ES-I3 (cell line): ENCODE measurements around the gene SSH3.

Source experiments
- H3K36me3 ChIP-seq: 2 replicates; pipeline ENCODE4 v1.6.1; 2013; ENCODE audit warnings: mild to moderate bottlenecking, low read length, control low read depth, moderate library complexity; ENCODE audit not compliant: insufficient read depth
- H3K4me1 ChIP-seq: 2 replicates; pipeline ENCODE4 v1.6.1; 2013; ENCODE audit warnings: mild to moderate bottlenecking, control low read depth, low read length; ENCODE audit not compliant: insufficient read depth
- H3K9ac ChIP-seq: 2 replicates; pipeline ENCODE4 v1.6.1; 2013; ENCODE audit warnings: low read depth, mild to moderate bottlenecking, low read length, moderate library complexity
- H3K9me3 ChIP-seq: 2 replicates; pipeline ENCODE4 v1.6.1; 2013; ENCODE audit warnings: mild to moderate bottlenecking, low read length, moderate library complexity; ENCODE audit not compliant: control insufficient read depth, insufficient read depth

SSH3 gene

DNA sequence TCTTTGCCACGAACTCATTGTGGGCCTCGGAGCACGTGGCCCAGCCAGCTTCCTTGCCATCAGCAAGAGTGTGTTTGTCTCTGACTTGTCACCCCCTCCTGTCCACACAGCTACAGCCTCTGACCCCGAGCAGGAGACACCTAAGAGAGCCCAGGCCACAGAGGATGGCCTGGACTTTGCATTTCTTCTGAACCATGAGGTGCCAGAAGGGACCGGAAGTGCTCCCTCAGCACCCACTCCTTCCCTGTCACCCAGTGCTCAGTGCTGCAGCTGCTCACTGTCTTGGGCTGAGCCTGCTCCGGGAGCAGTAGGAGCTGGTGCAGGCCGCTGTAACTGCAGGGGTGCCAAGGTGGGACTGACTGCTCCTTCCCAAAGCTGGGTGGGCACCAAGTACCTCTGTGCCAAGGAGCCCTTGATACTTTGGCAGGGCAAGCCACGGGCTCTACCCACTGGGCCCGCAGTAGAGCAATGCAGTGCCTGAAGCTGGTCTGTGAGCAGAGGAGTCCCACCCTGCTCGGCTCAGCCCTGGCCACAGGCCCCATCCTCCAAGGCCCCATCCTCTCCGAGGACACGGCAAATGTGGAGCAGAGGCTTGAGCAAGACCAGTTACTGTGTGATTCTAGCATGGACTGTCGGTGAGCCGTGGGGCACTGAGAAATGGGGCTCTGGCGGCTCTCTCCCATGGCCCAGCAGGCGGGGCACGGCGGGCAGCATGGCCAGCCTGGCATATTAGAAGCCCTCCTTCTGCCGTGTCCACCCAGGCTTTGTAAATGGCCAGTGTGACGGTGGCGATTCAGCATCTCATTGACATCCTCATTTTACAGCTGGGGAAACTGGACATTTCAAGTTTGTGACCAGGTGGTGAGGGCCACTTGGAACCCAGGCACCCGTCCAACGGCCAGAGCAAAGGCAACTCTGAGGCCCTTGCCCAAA lies 30.7 kb upstream of the SSH3 start:
- H3K9ac ChIP-seq, result no peak overlapping the region
- peaks cover 30% of the 10 kb centered on the region for H3K4me1 ChIP-seq
- H3K9me3 ChIP-seq, result no peaks in the 10 kb centered on the region
- no peaks in the 10 kb centered on the region for H3K36me3 ChIP-seq

DNA sequence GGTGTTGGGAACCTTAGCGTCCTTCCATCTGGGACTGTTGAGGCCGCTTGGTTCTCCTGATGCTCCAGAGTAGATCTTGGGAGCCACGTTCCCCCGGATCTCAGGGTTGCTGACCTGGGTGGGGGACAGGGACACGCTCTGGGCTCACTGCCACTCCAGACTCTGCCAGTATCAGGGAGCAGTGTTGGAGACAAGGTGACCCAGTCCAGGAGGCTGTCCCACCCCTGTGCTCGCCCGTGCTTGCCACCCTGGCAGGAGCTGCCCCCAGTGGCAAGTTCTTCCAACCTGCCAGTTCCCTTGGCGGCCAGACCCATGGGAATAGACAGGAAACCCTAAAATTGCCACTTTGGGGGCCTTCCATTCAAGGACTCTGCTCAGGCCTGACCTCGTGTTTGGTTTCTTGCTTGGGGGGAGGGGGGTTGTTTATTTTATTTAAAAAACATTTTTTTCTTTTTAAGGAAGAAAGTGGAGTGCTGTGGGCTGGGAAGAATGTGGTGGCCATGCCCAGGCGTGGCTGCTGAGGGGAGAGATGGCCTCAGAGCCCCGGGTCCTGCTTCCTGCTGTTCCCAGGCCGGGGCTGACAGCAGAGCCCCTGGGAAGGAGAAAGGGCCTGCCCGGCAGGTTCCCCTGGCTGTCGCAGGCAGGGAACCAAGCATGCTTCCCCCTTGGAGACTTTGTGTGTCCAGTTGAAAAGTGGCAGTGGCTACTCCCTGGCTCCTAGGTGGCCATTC lies 29.9 kb upstream of the SSH3 start:
- Histone ChIP-seq H3K9me3 (no peaks in the 10 kb centered on the region), H3K9ac (no peak overlapping the region), H3K36me3 (no peaks in the 10 kb centered on the region), H3K4me1 (peaks cover 36% of the 10 kb centered on the region)

DNA sequence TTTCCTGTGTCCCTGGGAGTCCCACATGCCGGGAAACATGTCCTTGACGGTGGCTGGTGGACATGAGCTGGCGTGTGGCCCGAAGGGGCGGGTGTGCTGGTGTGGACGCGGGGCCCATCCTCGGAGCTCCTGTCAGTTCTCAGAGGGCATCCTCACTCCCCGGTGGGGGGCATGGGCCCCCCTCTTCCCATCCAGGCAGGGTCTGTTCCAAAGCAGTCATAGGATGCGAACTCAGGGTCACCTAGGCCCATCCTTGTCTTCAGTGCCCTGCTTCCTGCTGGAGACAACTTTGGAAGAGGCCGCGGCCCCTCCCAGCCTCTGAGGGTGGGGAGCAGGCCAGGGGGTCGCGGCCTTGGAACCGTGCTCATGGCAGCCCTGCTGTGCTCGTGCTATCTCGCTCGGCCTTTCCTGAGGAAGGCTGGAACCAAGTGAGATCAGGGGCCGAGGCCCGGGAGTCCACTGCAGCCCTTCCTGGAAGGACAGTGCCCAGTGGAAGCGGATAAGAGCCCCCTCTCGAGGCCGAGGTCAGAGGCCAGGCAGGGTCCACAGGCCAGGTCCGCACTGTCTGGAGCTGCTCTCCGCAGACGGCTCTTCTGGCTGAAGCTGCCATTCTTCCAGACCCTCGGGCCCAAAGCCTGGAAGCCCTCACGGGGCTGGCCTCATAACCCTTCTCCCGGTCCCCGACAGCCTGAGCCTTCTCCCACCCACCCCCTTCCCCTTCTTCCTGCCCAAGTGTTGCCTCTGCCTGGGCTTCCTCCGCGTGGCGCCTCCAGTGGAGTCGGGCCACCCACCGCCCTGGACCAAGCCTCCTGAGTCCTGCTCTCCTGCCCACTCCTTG lies 28.3 kb upstream of the SSH3 start:
- Histone ChIP-seq H3K9me3 (no peaks in the 10 kb centered on the region), H3K4me1 (peaks cover 30% of the 10 kb centered on the region), H3K36me3 (peaks cover 3% of the 10 kb centered on the region), H3K9ac (no peak overlapping the region)

DNA sequence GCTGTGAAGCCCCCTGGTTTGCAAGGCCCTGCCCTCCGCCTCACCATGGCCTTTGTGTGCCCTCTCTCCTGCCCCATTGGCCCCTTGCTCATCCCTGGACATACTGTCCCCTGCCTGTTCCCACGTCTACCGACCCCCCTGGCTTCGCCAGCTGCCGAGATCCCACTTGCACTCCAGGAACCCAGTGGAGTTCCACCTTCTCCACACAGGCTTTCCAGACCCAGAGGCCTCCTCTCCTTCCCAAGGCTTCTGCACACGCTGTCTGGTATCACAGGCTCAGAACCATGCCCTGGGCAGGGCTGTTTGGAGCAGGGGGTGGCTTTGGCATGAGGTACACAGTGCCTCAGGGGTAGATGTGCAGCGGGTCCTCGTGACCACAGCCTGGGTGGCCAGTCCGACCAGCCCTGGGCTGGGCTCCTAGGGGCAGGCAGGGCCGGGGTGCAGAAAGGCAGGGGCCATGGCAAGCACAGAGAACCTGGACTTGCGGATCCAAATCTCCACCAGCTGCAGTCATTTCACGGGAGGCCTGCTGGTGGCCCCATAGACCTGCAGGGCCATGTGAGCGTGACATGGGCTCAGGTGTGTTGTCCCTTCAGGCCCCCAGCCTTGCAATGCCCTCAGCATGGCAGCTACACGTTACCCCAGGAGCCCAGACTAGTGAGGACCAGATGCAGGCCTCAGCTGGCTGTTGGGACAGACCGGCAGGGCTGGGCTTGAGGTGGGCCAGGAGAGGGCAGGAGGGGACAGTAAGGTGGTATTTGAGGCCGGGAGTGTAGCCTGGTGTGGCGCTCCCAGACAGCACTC lies 27.5 kb upstream of the SSH3 start:
- Histone ChIP-seq H3K9ac (no peak overlapping the region), H3K4me1 (peaks cover 26% of the 10 kb centered on the region), H3K9me3 (no peaks in the 10 kb centered on the region), H3K36me3 (peaks cover 4% of the 10 kb centered on the region)

DNA sequence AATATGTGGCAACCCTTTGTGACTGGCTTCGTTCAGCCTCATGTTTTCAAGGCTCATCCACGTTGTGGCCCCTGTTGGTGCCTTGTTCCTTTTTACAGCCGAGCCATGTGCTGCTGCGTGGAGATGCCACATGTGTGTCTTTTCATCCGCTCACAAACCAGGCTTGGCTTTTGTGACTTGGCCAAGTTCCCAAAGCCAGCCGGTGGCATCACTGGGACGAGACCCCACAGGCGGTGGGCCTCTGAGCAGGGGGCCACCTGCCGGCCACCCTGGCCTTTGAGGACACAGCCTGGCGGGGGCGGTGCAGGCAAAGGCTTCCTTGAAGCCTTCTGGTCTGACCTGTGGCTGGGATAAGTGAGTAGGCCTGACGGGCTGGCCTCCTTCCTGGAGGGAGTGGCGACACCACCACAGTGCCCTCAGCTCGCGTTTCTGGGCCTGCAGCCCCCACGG lies 26.5 kb upstream of the SSH3 start:
- Histone ChIP-seq H3K4me1 (peaks cover 19% of the 10 kb centered on the region), H3K9ac (peak overlapping the region; percentile 23; the same call in 1 of the 2 replicates), H3K36me3 (peaks cover 4% of the 10 kb centered on the region), H3K9me3 (no peaks in the 10 kb centered on the region)

DNA sequence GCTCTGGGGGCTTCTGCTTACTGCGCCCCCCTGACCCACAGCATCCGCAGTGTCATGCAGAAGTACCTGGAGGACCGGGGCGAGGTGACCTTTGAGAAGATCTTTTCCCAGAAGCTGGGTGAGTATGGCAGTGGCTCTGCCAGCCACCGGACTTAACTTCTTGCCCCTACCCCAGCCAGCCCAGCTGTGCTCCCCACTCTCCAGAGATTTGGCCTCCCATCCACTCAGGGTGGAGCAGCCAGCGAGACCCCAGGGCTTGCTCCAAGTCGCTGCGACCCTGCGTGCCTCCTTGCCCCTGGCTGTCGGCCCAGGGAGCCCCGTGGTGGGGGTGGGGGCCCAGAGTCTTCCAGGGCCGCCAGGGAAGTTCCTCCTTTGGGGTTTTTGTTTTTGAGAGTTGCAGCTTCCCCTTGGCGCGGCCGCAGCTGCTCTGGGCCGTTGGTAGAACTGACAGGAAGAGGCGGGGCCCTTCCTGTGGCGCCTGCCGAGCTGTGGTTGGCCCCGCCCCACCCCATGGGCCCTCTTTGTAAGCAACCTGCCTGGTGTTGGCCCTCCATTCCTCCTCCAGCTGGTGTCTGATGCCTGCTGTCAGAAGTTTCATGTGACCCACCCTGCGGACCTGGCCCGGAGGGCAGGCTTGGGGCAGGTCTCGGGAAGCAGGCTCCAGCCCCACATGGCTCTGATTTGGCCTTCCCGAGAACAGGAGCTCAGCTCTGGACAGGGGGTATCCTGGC lies 25.9 kb upstream of the SSH3 start:
- Histone ChIP-seq H3K36me3 (peaks cover 4% of the 10 kb centered on the region), H3K9me3 (no peaks in the 10 kb centered on the region), H3K9ac (peak overlapping the region; percentile 23; the same call in 1 of the 2 replicates), H3K4me1 (peaks cover 19% of the 10 kb centered on the region)

DNA sequence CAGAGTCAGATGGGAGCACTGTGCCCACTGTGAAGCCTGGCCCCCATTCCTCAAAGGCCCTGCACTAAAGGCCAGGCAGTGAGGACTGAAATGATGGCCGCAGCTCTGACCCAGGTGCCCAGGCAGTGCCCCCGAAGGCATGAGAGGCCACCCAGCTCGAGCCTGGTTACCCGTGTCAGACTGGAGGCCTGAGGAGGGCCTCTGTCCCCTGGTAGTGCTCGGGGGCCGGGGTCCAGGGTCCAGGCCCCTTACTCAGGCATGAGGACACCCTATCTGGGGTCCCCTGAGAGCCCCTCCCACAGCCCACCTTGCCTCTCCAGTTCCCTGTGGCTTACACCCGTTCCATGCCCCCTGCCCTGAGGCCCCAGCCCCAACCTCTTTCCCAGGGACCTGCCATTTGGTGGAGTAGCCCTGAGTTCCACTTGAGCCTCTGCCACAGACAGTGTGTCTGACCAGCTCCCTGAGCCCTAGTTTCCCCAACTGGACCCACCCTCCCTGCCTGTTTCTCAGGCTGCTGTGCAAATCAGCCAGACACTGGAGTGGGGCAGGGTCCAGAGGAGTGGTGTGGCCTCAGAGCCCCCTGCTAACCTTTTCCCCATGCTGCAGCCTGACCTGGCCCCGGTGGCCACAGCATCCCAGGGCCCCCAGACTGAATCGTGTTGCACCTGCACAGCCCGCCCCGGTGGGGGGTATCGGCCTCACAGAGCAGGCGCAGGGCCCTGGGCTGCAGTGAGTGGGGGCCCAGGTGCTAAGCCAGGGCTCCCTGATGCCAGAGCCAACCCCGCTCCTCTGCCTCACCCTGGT lies 25.0 kb upstream of the SSH3 start:
- H3K4me1 ChIP-seq, result peaks cover 19% of the 10 kb centered on the region

DNA sequence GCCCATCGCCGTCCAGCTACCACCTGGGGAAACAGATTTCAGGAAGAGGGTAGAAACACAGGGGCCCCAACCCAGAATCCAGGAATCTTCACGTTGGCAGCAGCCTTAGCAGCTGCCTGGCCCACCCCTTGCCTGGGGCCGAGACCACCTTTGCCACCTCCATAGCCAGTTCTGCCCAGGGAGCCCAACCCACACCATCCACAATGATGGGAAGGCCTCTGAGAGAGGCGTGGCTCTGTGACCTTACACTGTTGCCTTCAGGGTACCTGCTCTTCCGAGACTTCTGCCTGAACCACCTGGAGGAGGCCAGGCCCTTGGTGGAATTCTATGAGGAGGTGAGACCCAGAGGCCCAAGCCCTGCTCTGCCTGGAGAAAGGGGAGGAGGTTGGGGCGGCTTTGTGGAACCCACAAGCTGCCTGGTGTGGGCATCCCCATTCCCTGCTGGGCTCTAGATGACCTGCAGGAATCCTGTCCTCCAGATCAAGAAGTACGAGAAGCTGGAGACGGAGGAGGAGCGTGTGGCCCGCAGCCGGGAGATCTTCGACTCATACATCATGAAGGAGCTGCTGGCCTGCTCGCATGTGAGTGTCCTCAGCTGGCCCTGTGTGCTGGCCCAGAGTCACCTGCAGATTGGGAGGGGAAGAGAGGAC lies 24.3 kb upstream of the SSH3 start:
- Histone ChIP-seq H3K4me1 (peaks cover 19% of the 10 kb centered on the region), H3K9ac (no peak overlapping the region), H3K9me3 (no peaks in the 10 kb centered on the region), H3K36me3 (peaks cover 4% of the 10 kb centered on the region)

More for the DNA sequence above, 25.0 kb upstream of the SSH3 start:
- no peak overlapping the region for H3K9ac ChIP-seq
- no peaks in the 10 kb centered on the region for H3K9me3 ChIP-seq
- peaks cover 4% of the 10 kb centered on the region for H3K36me3 ChIP-seq

DNA sequence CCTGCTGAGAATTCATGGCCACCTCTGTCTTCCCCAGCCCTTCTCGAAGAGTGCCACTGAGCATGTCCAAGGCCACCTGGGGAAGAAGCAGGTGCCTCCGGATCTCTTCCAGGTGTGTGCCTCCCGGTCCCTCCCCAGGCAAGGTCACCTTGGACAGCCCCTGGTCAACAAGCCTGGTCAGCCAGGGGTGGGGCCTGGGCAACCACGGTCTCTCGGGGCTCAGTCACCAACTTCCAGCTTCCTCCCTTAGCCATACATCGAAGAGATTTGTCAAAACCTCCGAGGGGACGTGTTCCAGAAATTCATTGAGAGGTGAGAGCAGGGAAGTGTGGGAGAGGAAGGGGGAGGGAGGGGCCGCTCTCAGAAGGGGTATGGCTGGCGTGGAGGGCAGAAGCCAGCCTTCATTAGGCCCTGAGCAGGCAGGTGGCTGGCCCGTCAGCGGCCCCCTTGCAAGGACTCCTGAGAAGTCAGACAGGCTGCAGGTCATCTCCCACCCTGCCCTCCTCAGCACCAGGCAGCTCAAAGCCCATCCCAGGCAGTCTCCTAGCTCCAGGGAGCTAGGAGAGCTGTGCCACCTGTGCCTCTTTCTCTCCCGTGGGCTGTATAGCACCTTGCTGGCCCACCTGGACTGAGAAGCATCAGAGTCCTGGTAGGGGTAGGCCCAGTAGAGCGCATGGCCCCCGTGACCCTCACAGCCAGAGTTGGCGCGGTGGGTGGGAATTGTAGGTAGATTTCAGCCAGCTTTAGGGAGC lies 23.6 kb upstream of the SSH3 start:
- no peak overlapping the region for H3K9ac ChIP-seq

DNA sequence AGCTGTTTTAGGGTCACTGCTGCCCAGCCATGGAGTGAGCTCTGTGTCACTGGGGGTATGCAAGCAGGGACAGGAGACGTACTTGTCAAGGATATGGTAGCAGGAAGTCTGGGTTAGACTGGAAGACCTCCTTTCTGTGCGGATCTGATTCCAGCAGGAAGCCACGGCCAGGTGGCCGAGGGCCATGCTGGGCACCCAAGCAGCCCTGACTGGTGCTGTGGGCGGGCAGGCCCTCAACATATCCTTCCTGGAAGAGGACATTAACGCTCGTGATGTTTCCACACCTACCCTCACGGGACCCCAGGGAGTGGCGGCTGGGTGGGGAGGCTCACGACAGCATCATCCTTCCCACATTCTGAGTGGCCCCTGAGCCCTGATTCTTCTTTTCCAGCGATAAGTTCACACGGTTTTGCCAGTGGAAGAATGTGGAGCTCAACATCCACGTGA lies 23.0 kb upstream of the SSH3 start:
- H3K36me3 ChIP-seq, result peaks cover 4% of the 10 kb centered on the region
- H3K4me1 ChIP-seq, result peaks cover 19% of the 10 kb centered on the region
- H3K9ac ChIP-seq, result no peak overlapping the region
- H3K9me3 ChIP-seq, result no peaks in the 10 kb centered on the region

More for the DNA sequence above, 23.6 kb upstream of the SSH3 start:
- Histone ChIP-seq H3K36me3 (peaks cover 4% of the 10 kb centered on the region), H3K9me3 (no peaks in the 10 kb centered on the region), H3K4me1 (peaks cover 19% of the 10 kb centered on the region)

DNA sequence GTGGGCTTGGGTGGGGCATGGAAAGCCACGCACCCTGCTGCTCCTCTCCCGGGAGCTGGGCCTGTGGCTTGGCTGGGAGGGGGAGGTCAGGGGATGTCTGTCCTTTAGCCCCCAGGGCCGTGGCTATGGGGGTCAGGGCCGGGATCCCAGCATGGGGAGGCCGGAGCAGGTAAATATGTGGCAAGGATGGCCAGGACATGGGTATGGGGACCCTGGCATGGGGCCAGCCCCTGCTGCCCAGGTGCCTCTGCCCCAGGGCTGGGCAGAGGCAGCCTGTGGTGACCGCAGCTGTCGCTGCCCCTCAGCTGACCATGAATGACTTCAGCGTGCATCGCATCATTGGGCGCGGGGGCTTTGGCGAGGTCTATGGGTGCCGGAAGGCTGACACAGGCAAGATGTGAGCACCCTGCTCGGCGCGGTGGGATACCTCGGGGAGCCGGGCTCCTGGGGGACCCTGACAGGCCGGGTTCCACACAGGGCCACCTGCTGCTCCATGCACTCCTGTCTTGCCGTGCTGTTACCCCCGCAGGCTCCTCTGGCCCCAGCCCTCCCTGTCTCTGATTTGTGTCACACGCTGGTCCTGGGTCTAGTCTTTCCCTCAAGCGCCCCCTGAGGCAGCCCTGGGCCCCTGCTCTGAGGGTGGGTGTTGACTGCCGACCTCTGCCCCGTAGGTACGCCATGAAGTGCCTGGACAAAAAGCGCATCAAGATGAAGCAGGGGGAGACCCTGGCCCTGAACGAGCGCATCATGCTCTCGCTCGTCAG lies 22.4 kb upstream of the SSH3 start:
- peaks cover 4% of the 10 kb centered on the region for H3K36me3 ChIP-seq
- no peaks in the 10 kb centered on the region for H3K9me3 ChIP-seq
- H3K4me1 ChIP-seq, result peaks cover 19% of the 10 kb centered on the region
- no peak overlapping the region for H3K9ac ChIP-seq
